Effector CD8-positive, alpha-beta T cell (primary cell): Measurements from ENCODE around the gene LEF1.
"Not testable (repeated sequence)": the region's sequence is repeated elsewhere in the genome, so short reads cannot be mapped to it uniquely, and the experiment has no call there.

Source experiments
- DNase-seq: peaks from one replicate; lab custom pipeline; 2025; lab: John Stamatoyannopoulos, UW

The LEF1 gene

DNA sequence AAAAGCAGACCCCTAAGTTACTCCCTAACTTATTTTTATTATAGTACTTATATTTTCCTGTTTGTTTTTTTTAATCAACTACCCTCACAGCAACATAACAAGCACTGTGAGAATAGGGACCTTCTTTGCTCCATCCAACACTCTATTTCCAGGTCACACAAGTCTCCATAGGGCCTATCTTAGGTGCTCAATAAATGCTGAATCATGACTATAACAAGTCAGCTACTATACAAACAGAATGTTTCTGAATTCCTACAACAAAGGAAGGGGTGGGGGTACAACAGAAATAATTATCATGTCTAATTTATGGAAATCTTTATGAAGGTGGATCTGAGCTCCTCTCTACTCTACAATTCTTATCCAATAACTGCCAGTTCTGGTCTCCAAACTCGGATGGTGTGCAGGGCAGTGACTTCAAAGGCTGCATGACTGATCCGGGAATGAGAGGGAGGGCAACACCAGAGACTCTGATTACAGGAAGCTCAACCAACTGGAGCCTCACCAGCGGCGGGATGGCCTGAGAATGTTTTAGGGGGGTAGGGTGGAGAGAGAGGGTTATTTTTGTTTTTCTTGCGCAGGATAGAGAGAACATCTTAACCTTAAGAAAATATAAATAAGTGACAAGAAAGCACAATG, 107.9 kb downstream of the LEF1 start:
- DNase-seq: no peak

DNA sequence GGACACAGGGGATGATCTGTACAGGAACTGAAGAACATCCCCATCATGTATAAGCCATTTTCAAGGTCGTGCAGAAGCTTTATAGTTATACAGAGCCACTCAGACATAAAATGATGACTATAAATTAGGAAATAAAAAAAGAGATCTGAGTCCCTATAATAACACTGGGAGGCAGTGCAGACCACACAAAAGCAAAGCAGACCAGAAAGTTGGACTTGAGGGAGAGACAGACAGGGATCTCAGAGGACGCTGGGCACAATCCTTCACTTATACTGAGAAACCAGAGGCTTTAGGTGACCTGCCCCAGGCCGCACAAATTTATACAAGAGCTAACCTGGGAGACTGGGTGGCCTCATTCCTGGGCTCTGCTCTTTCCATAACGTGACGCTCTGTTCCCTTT, 108.6 kb downstream of the LEF1 start:
- no peak for DNase-seq

DNA sequence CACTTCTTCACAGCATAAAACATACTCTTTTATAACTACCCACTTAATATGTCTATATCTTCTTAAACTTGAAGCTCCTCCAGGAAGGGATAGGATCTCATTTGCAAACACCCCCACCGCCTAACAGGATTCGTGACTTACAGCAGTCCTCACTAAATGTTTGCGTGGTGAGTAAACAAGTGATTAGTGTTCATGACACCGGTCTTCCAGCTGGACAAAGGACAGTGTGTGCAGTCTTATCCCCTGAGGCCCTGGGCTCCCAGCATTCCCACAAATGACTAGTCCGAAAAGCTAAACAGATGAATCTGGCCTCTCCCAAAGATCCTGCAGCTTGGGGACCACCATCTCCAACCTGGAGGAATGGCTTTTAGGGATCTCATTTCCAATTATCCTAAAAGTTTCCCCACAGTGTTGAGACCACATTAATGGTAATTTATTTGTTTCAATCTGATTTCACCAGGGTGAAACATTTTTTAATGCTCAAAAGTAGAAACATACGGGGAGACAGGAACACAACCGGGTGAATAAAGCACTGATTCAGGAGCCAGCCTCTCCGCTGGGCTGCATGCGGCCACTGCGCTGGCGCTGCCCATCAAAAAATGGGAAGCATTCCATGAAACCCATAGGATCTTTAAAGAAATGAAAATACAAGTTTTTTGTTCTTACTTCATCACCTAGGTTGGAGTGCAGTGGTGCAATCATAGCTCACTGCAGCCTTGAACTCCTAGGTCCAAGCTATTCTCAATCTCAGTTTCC, 109.9 kb downstream of the LEF1 start:
- no peak for DNase-seq

DNA sequence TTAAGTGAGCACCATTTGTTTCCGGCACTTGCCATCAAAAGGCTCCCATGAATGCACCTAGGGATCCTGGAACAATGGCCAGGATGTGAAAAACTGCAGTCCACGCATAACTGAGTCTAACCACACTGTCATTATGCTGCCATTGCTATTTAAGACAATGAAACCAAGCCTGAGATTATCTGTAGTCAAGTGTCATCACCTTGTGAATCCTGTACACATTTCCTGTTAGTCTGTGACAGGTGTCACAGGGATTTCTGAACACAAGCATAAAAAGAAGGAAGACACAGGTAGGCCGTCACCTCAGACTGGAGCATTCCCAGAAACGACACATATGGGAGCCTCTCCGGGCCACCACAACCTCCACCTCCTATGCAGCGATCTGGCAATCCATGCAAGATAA, 112.3 kb downstream of the LEF1 start:
- no peak for DNase-seq

DNA sequence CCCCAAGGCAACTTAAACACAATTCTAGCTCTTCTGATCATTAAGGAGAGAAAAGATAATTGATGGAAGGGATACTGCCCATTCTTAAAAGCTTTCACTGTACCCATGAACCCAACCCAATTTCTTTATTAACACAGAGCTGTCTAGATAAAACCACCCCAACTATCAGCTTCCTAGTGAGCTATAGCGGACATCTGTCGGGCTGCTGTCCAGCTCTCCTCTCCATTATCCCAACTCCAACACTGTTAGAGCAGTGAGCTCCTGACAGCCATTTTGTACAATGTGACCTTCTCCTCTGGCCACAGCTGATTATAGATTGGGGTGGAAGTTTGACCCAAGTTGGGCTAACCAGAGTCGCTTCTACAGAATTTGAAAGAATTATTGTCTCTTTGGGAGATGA, 112.9 kb downstream of the LEF1 start:
- no peak for DNase-seq

DNA sequence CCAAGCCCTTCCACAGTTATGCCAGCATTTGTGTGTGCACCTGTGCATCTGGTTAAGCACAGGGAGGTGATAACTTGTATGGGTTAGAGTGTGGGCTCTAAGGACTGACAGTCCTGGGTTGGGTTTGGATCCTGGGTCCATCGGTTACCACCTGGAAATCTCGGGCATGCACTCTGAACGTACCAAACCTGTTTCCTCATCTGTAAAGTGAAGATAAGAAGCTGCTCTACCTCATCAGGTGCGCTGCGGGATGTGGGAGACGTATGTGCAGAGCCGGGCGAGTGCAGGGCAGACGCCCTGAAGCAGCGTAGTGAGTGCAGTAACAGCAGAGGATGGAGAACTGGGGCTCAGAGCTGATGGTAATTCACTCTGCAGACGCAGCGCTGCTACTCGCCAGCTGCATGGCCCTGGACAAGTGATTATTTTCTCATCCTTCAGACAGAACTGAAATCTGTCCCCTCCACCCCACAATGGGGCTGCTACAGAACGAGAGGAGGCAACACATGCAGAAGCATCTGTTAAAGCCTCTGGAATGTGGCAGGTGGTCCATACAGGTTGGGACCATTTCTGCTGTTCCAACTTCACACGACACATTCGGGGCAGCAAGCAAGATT, 114.6 kb downstream of the LEF1 start:
- peak; percentile 4 for DNase-seq

DNA sequence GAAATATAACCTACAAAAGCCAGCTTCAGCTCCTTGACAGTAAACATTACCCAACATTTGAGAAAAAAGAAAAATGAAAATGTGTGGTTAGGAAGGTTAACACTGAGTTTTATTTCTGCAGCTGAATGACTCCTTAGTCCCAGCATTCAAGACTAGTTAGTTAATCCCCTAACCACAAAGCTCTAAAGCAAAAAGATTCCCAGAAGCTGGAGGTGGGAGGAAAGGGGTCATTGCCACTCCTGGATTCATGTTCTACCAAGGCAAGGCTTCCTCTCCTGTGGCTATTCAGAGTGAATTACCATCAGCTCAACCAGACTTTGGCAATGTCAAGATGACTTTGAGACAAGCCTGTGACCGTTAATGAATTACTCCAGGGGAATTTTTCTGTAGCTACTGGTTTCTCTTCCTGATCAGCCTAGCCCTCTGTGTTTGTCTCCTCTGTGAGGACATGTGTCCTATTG, 115.5 kb downstream of the LEF1 start:
- no peak for DNase-seq

DNA sequence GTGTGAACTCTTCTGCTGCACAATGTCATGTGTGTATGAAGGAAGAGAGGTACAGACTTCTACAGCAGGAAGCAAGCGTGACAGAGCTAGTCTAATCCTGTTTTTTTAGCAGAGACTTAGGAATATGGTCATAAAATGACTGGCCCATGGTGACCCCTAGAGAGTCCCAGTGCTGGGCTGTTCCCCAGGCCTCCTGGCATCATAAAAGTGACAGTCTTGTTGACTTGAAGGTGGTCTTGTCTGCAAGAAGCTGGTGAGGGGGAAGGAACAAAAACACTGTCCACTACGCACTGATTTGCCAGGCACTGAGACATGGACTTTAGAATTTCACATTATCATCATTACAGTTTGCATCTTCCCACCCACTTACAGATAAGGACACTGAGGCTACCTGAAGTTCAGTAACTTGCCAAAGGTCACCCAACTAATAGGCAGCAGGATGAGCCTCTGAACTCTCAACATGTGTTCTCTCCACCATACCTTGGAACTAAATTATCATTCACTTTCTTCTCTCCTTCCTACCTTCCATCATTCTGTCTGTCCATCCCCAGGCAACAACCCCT, 116.1 kb downstream of the LEF1 start:
- DNase-seq: no peak

DNA sequence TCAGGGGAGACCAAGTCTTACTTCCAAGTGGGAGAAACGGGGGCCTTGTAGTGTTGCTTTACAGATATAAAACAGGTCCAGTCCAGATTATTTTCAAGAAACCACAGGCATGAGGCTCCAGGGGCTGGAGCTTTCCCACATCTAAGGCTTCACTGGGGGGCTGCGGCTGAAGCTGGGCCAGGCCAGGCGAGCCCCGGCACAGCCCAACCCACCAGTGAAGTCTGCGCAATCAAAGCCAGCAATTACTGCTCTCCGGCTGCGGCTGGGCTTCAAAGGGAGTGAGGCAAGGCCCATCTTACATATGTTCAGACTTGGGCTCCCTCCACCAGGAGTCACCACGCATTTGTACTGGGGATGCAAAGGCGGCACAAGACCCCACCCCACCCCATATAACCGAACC, 117.4 kb downstream of the LEF1 start:
- peak; percentile 20 for DNase-seq

DNA sequence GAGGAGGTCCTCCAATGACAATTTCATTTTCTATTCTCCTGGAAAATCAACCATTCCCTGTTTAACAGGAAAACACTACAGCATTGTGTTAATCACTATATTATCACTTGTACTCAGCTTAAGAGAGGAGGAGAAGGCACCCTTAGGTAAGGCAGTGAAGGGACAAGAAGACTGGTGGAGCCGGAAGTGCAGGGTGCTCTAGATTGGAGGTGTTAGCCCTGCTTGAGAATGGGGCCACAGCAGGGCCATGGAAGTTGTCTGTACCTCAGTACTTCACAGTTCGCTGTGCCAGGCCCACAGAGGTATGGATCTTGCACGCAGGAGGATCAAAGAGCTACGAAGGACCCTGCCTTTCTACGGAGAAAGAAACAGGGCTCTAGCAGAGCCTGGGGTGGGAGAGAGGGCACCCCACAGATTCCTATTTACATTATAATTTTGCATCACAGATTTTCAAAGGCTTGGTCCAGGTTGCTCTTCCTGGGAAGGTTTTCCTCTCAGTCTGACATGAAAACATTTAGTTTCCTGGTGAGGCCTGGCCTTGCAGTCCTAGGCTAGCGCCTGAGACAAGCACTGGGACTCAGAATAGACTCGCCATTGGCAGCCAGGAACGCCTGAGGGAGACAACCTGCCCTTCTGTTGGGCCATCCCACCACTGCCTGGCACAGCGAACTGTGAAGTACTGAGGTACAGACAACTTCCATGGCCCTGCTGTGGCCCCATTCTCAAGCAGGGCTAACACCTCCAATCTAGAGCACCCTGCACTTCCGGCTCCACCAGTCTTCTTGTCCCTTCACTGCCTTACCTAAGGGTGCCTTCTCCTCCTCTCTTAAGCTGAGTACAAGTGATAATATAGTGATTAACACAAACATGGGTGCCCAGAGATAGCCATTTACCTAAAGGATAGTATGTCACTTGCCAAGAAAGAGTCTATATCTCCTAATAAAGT, 118.3 kb downstream of the LEF1 start:
- not testable (repeated sequence) for DNase-seq

DNA sequence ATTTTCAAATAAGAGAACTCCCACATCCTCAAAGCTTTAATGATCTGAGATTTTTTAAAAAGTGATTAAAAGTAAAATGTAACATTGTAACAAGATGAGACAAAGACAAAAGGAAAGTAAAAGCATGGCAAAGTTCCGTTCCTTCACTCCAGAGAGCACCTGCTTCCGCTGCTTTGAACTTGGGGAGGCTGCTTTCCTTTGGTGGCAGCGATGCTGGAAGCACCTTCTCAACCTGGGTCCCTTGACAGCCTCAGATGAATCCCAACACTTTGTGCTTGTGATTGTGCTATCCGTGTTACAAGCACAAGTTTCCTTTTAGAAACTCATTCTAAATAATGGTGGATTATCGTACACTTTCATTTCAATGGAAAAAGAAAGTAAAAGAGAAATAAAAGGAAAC, 119.3 kb downstream of the LEF1 start:
- DNase-seq: peak; percentile 25

DNA sequence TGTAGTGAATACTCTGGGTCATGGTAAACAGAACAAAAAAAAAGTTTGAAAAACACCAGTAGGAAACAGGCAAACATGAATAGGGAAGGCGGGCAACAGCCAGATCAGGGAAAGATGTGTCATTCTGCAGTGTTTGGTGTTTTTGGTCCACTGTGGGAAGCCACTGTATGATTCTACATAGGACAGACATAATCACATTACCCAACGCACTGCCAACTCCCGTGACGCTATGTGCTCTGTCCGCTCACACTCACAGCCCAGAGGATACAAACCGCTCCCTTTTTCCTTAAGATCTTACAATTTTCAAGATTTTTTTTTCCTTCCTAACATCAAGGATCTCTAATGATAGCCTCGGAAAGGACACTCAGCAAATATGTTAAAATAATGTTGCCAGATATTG, 119.7 kb downstream of the LEF1 start:
- no peak for DNase-seq

DNA sequence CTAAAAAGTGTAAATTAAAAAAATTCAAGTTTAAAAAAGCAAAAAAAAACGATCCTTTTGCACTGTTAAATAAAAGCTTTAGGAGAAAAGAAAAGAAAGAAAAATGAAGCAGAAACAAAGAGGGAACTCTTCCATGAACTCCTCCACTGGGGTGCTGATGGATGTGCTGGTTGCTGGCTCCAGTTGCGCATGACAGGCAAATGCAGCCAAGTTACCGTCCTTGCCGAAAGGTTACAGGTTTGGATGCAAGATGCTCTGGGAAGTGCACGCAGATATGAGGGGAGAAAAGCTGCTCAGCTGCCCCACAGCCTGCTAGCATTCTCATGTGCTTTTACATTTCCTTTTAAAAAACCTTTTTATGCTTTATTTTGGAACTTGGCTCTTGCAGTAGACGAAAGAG, 120.6 kb downstream of the LEF1 start:
- no peak for DNase-seq

DNA sequence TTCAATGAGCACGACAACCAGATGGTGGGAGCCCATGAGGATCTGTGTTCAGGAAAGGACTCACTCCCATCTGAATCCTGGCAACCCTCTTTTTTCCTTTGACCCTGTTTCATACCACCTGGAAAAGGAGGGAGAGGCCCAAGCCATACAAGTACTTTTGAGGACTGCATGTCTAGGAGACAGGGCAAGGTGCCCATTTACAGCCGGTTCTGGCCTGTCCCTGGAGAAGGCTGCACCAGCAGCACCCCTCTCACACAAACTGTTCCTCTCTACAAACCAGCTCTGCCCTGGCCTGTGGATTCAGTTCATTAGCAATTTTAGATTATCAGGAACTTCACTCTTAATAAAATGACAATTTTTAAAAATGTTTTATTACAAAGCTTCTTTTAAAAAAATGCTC, 121.5 kb downstream of the LEF1 start:
- DNase-seq: no peak

DNA sequence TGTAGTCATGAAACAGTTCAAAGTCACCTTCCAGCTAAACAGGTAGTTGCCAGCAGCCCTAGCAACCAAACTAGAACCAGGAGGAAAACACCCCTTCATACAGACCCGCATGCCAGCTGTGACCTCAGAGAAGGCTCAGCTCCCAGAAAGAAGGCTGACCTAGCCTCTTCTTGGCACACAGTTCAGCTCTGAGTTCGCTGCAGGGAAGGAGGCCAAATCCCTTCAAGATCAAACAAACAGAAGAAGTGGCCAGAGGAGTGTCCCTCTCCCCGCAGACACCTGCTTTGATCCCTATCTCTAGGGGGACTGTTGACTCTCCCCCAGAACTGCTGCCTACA, 123.1 kb downstream of the LEF1 start:
- DNase-seq: no peak

DNA sequence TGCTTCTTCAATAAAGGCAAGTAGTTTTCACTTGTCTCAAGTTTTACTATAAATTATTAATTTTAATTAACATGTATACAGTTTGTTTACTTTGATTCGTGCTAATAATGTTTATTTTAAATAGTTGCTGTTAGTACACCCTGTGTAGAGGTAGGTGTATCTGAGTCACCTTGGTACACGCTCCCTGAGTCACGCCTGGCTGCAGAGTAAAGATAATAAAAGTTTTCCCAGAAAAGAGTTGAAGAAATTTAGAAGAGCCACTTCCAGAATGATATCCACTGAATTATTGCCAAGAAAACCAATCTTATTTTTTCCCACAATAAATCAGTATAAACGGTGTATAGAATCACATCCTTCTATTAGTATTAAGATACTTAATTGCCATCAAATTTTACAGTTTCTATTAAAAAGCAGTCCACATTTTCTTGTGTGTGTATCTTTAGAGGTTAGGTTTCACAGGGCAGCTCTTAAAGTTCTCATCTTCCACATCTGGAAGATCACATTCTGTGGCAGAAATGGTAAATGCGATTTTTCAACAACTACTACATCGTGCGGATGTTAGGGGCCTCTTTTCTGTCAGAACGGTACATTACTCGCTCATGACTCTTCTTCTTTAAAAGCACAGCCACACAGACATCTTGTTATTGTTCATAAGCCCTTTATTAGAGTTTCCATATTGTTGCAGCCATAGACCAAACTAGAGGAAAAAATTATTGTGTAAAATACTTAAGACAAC, 123.6 kb downstream of the LEF1 start:
- DNase-seq: no peak

DNA sequence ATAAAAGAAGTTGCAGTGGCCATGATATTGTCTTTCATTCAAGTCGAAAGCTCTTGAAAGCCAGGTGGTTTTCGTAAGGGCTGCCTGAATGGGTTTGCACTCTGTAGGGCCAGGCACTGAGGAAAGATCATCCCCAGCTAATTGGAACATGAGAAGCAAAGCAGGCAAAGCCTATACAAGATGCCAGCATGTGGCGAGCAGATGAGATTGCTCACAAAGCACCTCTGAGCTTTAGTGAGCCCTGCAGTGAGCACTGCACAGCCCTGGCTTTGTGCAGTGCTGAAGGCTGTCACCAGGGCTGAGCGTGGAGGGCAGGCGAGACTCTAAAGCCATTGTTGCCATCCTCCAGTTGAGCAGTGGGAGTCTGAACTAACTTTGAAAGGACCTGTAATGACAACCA, 125.2 kb downstream of the LEF1 start:
- no peak for DNase-seq

DNA sequence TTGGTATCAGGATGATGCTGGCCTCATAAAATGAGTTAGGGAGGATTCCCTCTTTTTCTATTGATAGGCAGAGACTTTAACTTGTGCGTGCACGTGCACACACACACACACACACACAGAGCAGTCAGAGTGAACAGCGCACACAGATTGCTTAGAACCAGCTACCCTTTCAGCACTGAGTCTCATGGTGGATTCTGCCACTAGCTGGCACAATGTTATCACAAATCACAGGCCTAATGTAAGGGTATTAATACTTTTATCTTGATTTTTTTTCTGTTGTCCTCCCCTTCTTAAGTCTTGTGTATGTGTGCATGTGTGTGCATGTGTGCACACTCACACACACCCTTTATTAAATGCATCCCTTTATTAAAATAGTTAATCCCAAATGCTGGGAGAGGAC, 125.8 kb downstream of the LEF1 start:
- DNase-seq: no peak

DNA sequence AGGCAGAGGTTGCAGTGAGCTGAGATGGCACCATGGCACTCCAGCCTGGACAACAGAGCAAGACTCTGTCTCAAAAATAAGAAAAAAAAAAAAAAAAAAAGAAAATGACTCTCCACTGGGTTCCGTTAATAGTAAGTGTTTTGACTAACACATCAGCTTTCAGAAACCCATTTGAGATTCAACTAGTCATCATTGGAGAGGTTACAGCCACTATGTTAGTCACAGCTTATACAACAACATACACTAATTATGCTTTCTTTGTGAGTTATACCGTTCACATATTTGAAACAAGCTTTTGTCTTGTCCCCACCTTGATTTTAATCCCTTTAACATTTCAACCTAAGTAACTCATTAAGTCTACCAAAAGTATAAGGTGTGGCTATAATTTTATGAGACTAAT, 130.8 kb downstream of the LEF1 start:
- no peak for DNase-seq

DNA sequence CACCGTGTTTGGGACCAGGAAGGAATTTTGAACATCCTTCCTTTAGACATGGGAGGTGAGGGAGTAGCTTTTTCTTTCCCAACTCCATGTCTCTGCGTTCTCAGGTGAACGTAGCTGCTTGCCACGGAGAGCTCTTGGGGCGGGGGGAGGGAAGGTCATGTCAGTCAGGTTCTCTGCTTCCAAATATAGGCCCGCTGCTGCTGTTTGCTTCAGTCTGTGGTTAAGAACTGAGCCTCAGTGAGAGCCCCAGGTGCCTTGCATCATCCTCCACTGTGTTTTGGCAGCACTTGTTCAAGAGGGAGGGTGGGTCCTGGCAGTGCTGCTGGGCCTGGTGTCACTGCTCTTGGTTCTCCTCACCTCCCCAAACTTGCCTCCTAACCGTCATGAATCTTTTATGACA, 132.5 kb downstream of the LEF1 start:
- DNase-seq: peak; percentile 43

DNA sequence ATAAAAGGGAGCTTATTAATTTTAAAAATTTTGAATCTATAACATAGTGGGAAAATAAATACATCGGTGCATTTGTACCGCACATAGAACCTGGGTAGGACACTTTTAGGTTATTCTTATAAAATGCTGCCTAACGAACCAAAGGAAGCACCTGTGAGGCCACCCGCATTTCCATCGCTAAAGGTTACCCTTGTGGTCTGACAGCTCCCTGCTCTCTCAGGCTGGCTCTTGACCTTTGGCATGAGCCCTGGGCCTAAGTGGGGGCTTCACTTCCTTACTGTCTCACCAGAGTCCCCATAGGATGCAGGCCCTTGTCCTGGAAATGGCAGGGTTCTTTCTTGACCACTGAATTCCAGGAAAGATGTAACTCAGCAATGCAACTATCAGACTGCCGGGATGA, 133.0 kb downstream of the LEF1 start:
- DNase-seq: no peak
